Fibroblast of mammary gland (primary cell): ENCODE data around the gene ITGBL1.

Experiments
- DNase-seq: peaks from one replicate; pipeline ENCODE4 v3.0.0-alpha.2; 2010; ENCODE audit warnings: low read depth
- H3K4me3 ChIP-seq: 2 replicates; pipeline ENCODE4 v1.5.1; 2011; ENCODE audit warnings: low read depth, mild to moderate bottlenecking, low read length, moderate library complexity; ENCODE audit not compliant: control insufficient read depth
- CTCF ChIP-seq: conservative IDR thresholded peaks from 2 replicates; pipeline ENCODE4 v1.5.1; 2011; ENCODE audit warnings: low read depth, low read length, inconsistent platforms; ENCODE audit not compliant: control insufficient read depth, insufficient read depth

ITGBL1 gene

GRCh38 chr13:101612735-101613134 is 160.3 kb downstream of the ITGBL1 start:
- no peak for TF ChIP-seq CTCF
- no peak overlapping the region for H3K4me3 ChIP-seq
- no peak for DNase-seq

GRCh38 chr13:101614491-101614890 is 162.0 kb downstream of the ITGBL1 start:
- TF ChIP-seq CTCF: no peak
- no peak overlapping the region for H3K4me3 ChIP-seq
- DNase-seq: no peak

- no peak for TF ChIP-seq CTCF
- no peak overlapping the region for H3K4me3 ChIP-seq
- no peak for DNase-seq
Observed at GRCh38 chr13:101618440-101619187, 166.1 kb downstream of the ITGBL1 start.

- no peak for TF ChIP-seq CTCF
- DNase-seq: no peak
- no peak overlapping the region for H3K4me3 ChIP-seq
Observed at GRCh38 chr13:101621099-101621498, 168.6 kb downstream of the ITGBL1 start.

- peak; percentile 68 for DNase-seq
- TF ChIP-seq CTCF: no peak
- no peak overlapping the region for H3K4me3 ChIP-seq
Observed at GRCh38 chr13:101623470-101624209, 171.2 kb downstream of the ITGBL1 start.

- TF ChIP-seq CTCF: no peak
- no peak for DNase-seq
- H3K4me3 ChIP-seq: no peak overlapping the region
Observed at GRCh38 chr13:101624210-101624922, 171.9 kb downstream of the ITGBL1 start.
